Central memory CD8-positive, alpha-beta T cell (primary cell): Measurements from ENCODE around the gene IGSF11.
"Not testable (repeated sequence)": the region's sequence is repeated elsewhere in the genome, so short reads cannot be mapped to it uniquely, and the experiment has no call there.

Experiments
- ATAC-seq: fragments of 150-1000 bp; cut with Tn5 transposase; replicated peaks from 2 replicates; pipeline ENCODE4 v1.10.0; 2022; ENCODE audit warnings: mild to moderate bottlenecking, moderate FRiP score, moderate number of reproducible peaks; ENCODE audit not compliant: poor library complexity, severe bottlenecking; ENCODE audit errors: extremely low read depth
- DNase-seq, 2 donors: peaks; one replicate each; pipeline ENCODE4 v3.0.0; 2021; ENCODE audit warnings: low spot score in 2 of 2
- H3K27ac Mint-ChIP-seq: one replicate; pipeline ENCODE4 v1.8.0; 2022; ENCODE audit warnings: low read depth, mild to moderate bottlenecking, moderate library complexity, mixed read lengths
- H3K27me3 Mint-ChIP-seq: one replicate; pipeline ENCODE4 v1.8.0; 2022; ENCODE audit warnings: mixed read lengths
- H3K36me3 Mint-ChIP-seq: one replicate; pipeline ENCODE4 v1.8.0; 2022; ENCODE audit warnings: mild to moderate bottlenecking, moderate library complexity, mixed read lengths; ENCODE audit not compliant: insufficient read depth
- H3K4me1 Mint-ChIP-seq: one replicate; pipeline ENCODE4 v1.8.0; 2022; ENCODE audit warnings: mixed read lengths
- H3K4me3 Mint-ChIP-seq: one replicate; pipeline ENCODE4 v1.8.0; 2022; ENCODE audit warnings: mild to moderate bottlenecking, moderate library complexity, mixed read lengths
- H3K9me3 Mint-ChIP-seq: one replicate; pipeline ENCODE4 v1.8.0; 2022; ENCODE audit warnings: mixed read lengths

The IGSF11 gene

GRCh38 chr3:118981494-118982134 is 53.0 kb downstream of the IGSF11 start:
- Mint-ChIP-seq H3K9me3 (no peaks in the 10 kb centered on the region), H3K4me1 (no peaks in the 10 kb centered on the region)
- no peak for ATAC-seq

GRCh38 chr3:118980832-118981231 is 53.8 kb downstream of the IGSF11 start:
- Mint-ChIP-seq H3K4me1 (no peaks in the 10 kb centered on the region), H3K27me3 (peaks cover 49% of the 10 kb centered on the region), H3K36me3 (no peaks in the 10 kb centered on the region), H3K27ac (no peak overlapping the region), H3K4me3 (no peak overlapping the region), H3K9me3 (no peaks in the 10 kb centered on the region)
- DNase-seq (no peak), ATAC-seq (no peak)

More at GRCh38 chr3:118981494-118982134, 53.0 kb downstream of the IGSF11 start:
- H3K36me3 Mint-ChIP-seq = no peaks in the 10 kb centered on the region
- no peak overlapping the region for H3K4me3 Mint-ChIP-seq
- peaks cover 57% of the 10 kb centered on the region for H3K27me3 Mint-ChIP-seq
- no peak overlapping the region for H3K27ac Mint-ChIP-seq
- DNase-seq = no peak

- Mint-ChIP-seq H3K36me3 (no peaks in the 10 kb centered on the region), H3K27ac (no peak overlapping the region), H3K4me3 (no peak overlapping the region), H3K4me1 (no peaks in the 10 kb centered on the region), H3K27me3 (peaks cover 30% of the 10 kb centered on the region), H3K9me3 (no peaks in the 10 kb centered on the region)
- ATAC-seq (no peak), DNase-seq (no peak)
Measured at GRCh38 chr3:118978393-118978758, 56.3 kb downstream of the IGSF11 start.

- Mint-ChIP-seq H3K27ac (no peak overlapping the region), H3K27me3 (peaks cover 30% of the 10 kb centered on the region), H3K36me3 (no peaks in the 10 kb centered on the region), H3K9me3 (no peaks in the 10 kb centered on the region), H3K4me1 (no peaks in the 10 kb centered on the region), H3K4me3 (no peak overlapping the region)
- no peak for DNase-seq
- no peak for ATAC-seq
Measured at GRCh38 chr3:118977671-118978392, 56.8 kb downstream of the IGSF11 start.

GRCh38 chr3:118977118-118977517 is 57.5 kb downstream of the IGSF11 start:
- no peak overlapping the region for H3K4me3 Mint-ChIP-seq
- H3K4me1 Mint-ChIP-seq = no peaks in the 10 kb centered on the region
- H3K27me3 Mint-ChIP-seq = peaks cover 27% of the 10 kb centered on the region
- H3K9me3 Mint-ChIP-seq = no peaks in the 10 kb centered on the region
- H3K36me3 Mint-ChIP-seq = no peaks in the 10 kb centered on the region
- ATAC-seq (no peak), DNase-seq (no peak)
- H3K27ac Mint-ChIP-seq = no peak overlapping the region

GRCh38 chr3:118975476-118975875 is 59.2 kb downstream of the IGSF11 start:
- not testable (repeated sequence) for ATAC-seq, H3K4me3 Mint-ChIP-seq, H3K4me1 Mint-ChIP-seq, H3K9me3 Mint-ChIP-seq, DNase-seq, H3K27ac Mint-ChIP-seq, H3K36me3 Mint-ChIP-seq
- H3K27me3 Mint-ChIP-seq = peaks cover 18% of the 10 kb centered on the region

GRCh38 chr3:118974356-118975097 is 60.1 kb downstream of the IGSF11 start:
- DNase-seq (no peak), ATAC-seq (no peak)
- no peaks in the 10 kb centered on the region for H3K9me3 Mint-ChIP-seq
- H3K4me1 Mint-ChIP-seq = no peaks in the 10 kb centered on the region
- no peak overlapping the region for H3K4me3 Mint-ChIP-seq
- H3K27ac Mint-ChIP-seq = no peak overlapping the region
- H3K27me3 Mint-ChIP-seq = peaks cover 23% of the 10 kb centered on the region
- no peaks in the 10 kb centered on the region for H3K36me3 Mint-ChIP-seq

- no peak for DNase-seq
- Mint-ChIP-seq H3K27me3 (peaks cover 18% of the 10 kb centered on the region), H3K27ac (no peak overlapping the region), H3K4me1 (no peaks in the 10 kb centered on the region), H3K4me3 (no peak overlapping the region), H3K36me3 (no peaks in the 10 kb centered on the region), H3K9me3 (no peaks in the 10 kb centered on the region)
- no peak for ATAC-seq
Measured at GRCh38 chr3:118973050-118973449, 61.6 kb downstream of the IGSF11 start.

- DNase-seq = no peak
- no peak for ATAC-seq
- Mint-ChIP-seq H3K27ac (no peak overlapping the region), H3K36me3 (no peaks in the 10 kb centered on the region), H3K4me3 (no peak overlapping the region), H3K27me3 (peaks cover 26% of the 10 kb centered on the region), H3K9me3 (no peaks in the 10 kb centered on the region), H3K4me1 (no peaks in the 10 kb centered on the region)
Measured at GRCh38 chr3:118970819-118971218, 63.8 kb downstream of the IGSF11 start.

- DNase-seq = no peak
- H3K4me3 Mint-ChIP-seq = no peak overlapping the region
- ATAC-seq = no peak
- no peaks in the 10 kb centered on the region for H3K36me3 Mint-ChIP-seq
- H3K9me3 Mint-ChIP-seq = no peaks in the 10 kb centered on the region
- H3K27me3 Mint-ChIP-seq = peaks cover 44% of the 10 kb centered on the region
- no peak overlapping the region for H3K27ac Mint-ChIP-seq
- H3K4me1 Mint-ChIP-seq = no peaks in the 10 kb centered on the region
Measured at GRCh38 chr3:118968640-118969039, 66.0 kb downstream of the IGSF11 start.

GRCh38 chr3:118968111-118968510 is 66.5 kb downstream of the IGSF11 start:
- Mint-ChIP-seq H3K9me3 (no peaks in the 10 kb centered on the region), H3K27me3 (peaks cover 44% of the 10 kb centered on the region), H3K36me3 (no peaks in the 10 kb centered on the region), H3K27ac (no peak overlapping the region), H3K4me3 (no peak overlapping the region), H3K4me1 (no peaks in the 10 kb centered on the region)
- DNase-seq (no peak), ATAC-seq (no peak)

- Mint-ChIP-seq H3K4me1 (no peaks in the 10 kb centered on the region), H3K36me3 (no peaks in the 10 kb centered on the region), H3K27ac (no peak overlapping the region), H3K27me3 (peaks cover 44% of the 10 kb centered on the region), H3K4me3 (no peak overlapping the region), H3K9me3 (no peaks in the 10 kb centered on the region)
- DNase-seq = no peak
- ATAC-seq = no peak
Measured at GRCh38 chr3:118966700-118967099, 67.9 kb downstream of the IGSF11 start.

GRCh38 chr3:118963711-118964110 is 70.9 kb downstream of the IGSF11 start:
- no peaks in the 10 kb centered on the region for H3K4me1 Mint-ChIP-seq
- no peak for DNase-seq
- no peak overlapping the region for H3K27ac Mint-ChIP-seq
- H3K4me3 Mint-ChIP-seq = no peak overlapping the region
- no peak for ATAC-seq
- H3K27me3 Mint-ChIP-seq = peaks cover 29% of the 10 kb centered on the region
- H3K36me3 Mint-ChIP-seq = no peaks in the 10 kb centered on the region
- no peaks in the 10 kb centered on the region for H3K9me3 Mint-ChIP-seq
